ENCODE measurements around the gene BABAM2.

The BABAM2 gene

DNA sequence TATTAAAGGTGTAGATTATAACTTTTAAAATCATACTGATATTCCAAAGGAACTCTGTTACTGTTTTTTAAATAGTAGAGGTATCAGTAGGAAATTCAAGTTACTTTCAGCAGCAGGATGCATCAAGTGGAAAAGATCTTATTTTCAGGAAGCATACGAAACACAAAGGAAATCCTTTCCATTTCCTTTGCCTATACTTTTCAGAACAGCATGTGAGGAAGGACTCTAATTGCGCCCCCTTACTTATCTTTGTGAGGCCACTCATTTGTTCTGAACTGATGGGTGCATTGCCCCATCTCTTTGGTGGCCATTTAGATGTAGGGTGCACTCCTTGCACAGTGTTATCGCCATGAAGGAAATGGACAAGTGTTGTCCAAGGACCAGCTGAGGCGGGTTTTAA, 145.3 kb downstream of the BABAM2 start:
- no peak for DNase-seq

DNA sequence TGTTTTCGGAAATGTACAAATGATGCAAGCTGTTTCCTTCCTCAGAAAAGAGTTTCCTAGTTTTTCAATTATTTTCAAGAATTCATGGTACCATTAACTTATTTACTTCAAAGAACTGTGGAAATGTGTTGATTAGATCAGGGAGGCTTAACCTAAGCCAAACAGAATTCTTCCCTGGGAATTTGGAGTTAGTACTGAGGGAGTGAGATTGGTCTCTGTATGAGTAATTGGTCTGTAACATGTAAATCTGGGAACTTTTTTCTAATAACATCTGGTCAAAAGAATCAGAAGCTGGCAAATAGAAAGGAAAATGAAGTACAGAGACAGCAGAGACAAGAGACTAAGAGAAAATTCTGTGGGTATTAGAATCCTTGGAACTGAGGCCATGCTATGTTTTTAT, 145.8 kb downstream of the BABAM2 start:
- no peak for DNase-seq

- no peak for DNase-seq
Observed at GRCh38 chr2:28038722-28039121, 148.2 kb downstream of the BABAM2 start.

- DNase-seq: no peak
Observed at GRCh38 chr2:28045676-28046351, 155.3 kb downstream of the BABAM2 start.

DNA sequence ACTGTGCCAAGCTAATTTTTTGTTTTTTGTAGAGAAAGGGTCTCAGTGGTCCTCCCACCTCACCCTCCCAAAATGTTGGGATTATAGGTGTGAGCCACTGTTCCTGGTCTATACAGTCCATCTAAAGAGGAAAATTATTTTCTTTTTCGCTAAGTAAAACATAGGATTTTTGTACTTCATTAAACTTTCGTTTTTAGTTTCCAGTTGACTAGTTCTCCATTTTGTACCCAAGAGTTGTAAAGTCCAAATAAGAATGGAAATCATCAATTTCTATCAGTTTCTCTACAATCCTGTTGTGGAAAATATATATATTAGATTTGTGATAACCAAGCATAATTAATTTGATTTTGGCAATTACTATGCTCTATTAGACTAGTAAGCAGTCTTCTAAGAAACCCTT, 156.4 kb downstream of the BABAM2 start:
- DNase-seq: no peak

GRCh38 chr2:28047681-28048080, 157.2 kb downstream of the BABAM2 start:
- DNase-seq: no peak

GRCh38 chr2:28048341-28048740, 157.8 kb downstream of the BABAM2 start:
- DNase-seq: no peak

GRCh38 chr2:28049416-28049815, 158.9 kb downstream of the BABAM2 start:
- DNase-seq: no peak

- no peak for DNase-seq
Observed at GRCh38 chr2:28049899-28050298, 159.4 kb downstream of the BABAM2 start.

- DNase-seq: no peak
Observed at GRCh38 chr2:28052691-28053090, 162.2 kb downstream of the BABAM2 start.

- DNase-seq: no peak
Observed at GRCh38 chr2:28053597-28053996, 163.1 kb downstream of the BABAM2 start.

GRCh38 chr2:28054916-28055315, 164.4 kb downstream of the BABAM2 start:
- DNase-seq: no peak

DNA sequence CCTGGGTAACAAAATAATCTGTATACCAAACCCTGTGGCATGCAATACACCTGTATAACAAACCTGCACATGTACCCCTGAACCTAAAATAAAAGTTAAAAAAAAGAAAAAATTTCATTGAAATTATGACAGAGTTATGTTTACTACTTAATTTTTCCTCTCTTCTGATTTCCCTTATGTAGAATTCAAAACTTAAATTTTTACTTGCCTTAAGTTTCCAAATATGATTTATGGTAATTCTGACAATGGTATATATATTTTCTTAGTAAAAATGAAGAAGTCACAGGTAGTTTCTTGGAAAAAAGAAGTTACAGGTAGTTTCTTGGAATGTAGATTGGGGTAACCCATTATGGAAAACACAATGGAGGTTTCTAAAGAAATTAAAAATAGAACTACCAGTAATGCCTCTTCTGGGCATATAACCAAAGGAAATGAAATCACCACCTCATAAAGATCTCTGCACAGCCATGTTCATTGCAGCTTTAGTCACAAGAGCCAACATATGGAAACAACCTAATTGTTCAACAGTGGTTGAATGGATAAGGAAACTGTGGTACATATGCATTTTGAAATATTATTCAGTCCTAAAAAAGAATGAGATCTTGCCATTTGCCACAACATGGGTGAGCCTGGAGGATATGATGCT, 164.9 kb downstream of the BABAM2 start:
- no peak for DNase-seq

DNA sequence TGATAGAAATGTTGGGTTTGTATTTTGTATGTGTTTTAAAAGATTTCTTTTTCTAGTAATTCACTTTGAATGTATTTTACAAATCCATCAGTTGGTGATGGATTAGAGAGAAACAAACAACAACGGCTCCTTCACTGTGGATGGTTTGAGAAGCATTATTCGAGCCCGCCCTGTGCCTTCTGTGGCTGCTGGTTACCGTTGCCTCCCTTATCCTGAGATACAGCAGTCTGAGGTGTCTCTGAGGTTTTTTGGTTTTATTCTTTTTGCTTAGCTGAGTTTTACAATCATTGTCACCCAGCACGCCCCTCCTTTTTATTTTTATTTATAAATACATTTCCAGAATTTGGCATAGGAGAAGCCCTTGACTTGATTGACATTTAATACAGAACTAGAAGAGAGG, 168.3 kb downstream of the BABAM2 start:
- DNase-seq: no peak

GRCh38 chr2:28062867-28063266, 172.3 kb downstream of the BABAM2 start:
- DNase-seq: no peak

DNA sequence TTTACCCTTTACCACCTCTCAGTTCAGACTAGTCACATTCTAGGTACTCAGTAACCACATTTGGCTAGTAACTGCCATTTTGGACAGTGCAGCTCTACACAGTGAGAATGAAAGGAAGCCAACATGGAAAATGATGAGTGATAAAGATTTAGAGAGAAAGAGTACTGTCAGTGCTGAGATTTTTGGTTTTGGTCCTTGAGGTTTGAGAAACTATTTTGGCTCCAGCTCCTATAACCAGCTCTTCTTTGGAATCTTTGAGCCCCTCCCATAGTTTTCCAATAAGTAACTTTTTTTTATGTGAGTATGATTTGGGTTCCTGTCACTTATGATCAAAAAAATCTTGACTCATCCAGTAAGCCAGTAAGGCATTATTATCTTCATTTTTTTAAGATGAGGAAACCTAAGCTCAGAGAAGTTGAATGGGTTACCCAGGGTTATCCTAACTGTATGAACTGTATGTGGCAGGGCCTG, 173.0 kb downstream of the BABAM2 start:
- no peak for DNase-seq

DNA sequence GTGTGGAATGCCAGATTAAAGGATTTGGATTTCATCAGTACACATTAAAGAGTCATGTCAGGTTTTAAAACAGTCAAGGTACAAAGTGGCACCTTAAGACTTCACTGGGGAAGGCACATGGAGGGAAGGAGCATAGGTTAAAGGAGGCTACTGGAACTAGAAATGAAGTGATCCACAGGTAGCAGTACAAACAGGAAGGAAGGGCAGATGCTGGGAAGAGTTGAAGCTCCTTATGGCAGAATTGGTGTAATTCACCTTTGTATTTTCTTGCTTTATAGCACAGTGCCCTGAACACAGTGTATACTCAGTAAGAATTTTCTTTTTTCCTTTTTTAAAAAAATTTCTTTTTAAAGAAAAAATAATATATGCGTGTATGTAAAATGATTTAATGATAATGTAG, 177.1 kb downstream of the BABAM2 start:
- DNase-seq: no peak

GRCh38 chr2:28068088-28068487, 177.6 kb downstream of the BABAM2 start:
- DNase-seq: no peak

- DNase-seq: no peak
Observed at GRCh38 chr2:28068527-28068926, 178.0 kb downstream of the BABAM2 start.

- DNase-seq: no peak
Observed at GRCh38 chr2:28071221-28071620, 180.7 kb downstream of the BABAM2 start.

GRCh38 chr2:28074137-28074536, 183.6 kb downstream of the BABAM2 start:
- no peak for DNase-seq

GRCh38 chr2:28080911-28081310, 190.4 kb downstream of the BABAM2 start:
- DNase-seq: no peak

DNA sequence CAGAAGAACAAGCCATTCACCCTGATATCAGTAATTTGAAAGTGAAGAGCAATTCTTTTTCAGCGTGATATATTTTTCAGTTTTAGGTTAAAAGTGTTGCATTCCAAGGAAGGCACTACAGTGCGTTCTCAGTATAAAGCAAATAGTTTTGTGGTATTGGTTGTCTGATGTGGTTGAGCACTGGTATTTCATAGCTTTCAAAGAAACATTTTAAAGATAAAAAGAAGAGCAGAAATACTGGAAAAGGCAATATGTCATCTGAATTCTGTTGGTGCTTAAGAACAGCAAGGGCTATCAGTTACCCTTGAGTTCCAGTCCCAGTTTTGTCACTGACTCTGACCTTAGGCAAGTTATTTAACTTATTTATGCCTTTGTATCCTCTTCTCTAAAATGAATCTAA, 191.6 kb downstream of the BABAM2 start:
- no peak for DNase-seq

GRCh38 chr2:28083476-28083875, 192.9 kb downstream of the BABAM2 start:
- DNase-seq: no peak

GRCh38 chr2:28084564-28084963, 194.0 kb downstream of the BABAM2 start:
- no peak for DNase-seq

Measured in DMS53 (cell line).